GM23248 (cell line): ENCODE results near the gene TMEM43. TPM values are rescaled to one million over a fixed set of nuclear protein-coding genes. Genes with fewer than 3 reads are reported as not detected.

Source experiments
- DNase-seq: peaks from one replicate; pipeline ENCODE4 v3.0.0-alpha.2; 2015
- H2AFZ ChIP-seq: fragments of 200-600 bp; sonication (generic); 2 replicates; pipeline ENCODE4 v1.6.1; 2016; ENCODE audit warnings: antibody characterized with exemption
- H3F3A ChIP-seq: fragments of 200-600 bp; sonication (generic); 2 replicates; pipeline ENCODE4 v1.6.1; 2016; ENCODE audit warnings: mild to moderate bottlenecking, antibody characterized with exemption, mixed run types; ENCODE audit not compliant: insufficient read depth
- H3K27ac ChIP-seq: fragments of 200-600 bp; sonication (generic); 2 replicates; pipeline ENCODE4 v1.5.1; 2016; ENCODE audit warnings: mild to moderate bottlenecking
- H3K27me3 ChIP-seq: fragments of 200-600 bp; sonication (generic); replicated peaks from 2 replicates; pipeline ENCODE4 v1.6.1; 2016; ENCODE audit warnings: mild to moderate bottlenecking; ENCODE audit not compliant: insufficient read depth
- H3K36me3 ChIP-seq: fragments of 200-600 bp; sonication (generic); 2 replicates; pipeline ENCODE4 v1.6.1; 2016; ENCODE audit warnings: low read depth, mild to moderate bottlenecking
- H3K4me1 ChIP-seq: fragments of 200-600 bp; sonication (generic); 2 replicates; pipeline ENCODE4 v1.6.1; 2016; ENCODE audit warnings: mild to moderate bottlenecking; ENCODE audit not compliant: insufficient read depth
- H3K4me2 ChIP-seq: fragments of 200-600 bp; sonication (generic); one replicate; pipeline ENCODE4 v1.6.1; 2016; ENCODE audit warnings: mild to moderate bottlenecking; ENCODE audit not compliant: unreplicated experiment
- H3K4me3 ChIP-seq: fragments of 200-600 bp; sonication (generic); 2 replicates; pipeline ENCODE4 v1.5.1; 2016; ENCODE audit warnings: mild to moderate bottlenecking
- H3K79me2 ChIP-seq: fragments of 200-600 bp; sonication (generic); 2 replicates; pipeline ENCODE4 v1.6.1; 2016; ENCODE audit warnings: mild to moderate bottlenecking; ENCODE audit not compliant: insufficient read depth
- H3K9ac ChIP-seq: fragments of 200-600 bp; sonication (generic); 2 replicates; pipeline ENCODE4 v1.6.1; 2016; ENCODE audit warnings: mild to moderate bottlenecking
- H3K9me2 ChIP-seq: fragments of 200-600 bp; sonication (generic); 2 replicates; pipeline ENCODE4 v1.6.1; 2016; ENCODE audit warnings: mixed run types, mild to moderate bottlenecking, moderate library complexity; ENCODE audit not compliant: insufficient read depth
- H3K9me3 ChIP-seq: fragments of 200-600 bp; sonication (generic); one replicate; pipeline ENCODE4 v1.6.1; 2017; ENCODE audit warnings: low read depth
- H4K20me1 ChIP-seq: fragments of 200-600 bp; sonication (generic); 2 replicates; pipeline ENCODE4 v1.6.0; 2016; ENCODE audit not compliant: insufficient read depth
- EZH2 ChIP-seq: fragments of 200-600 bp; sonication (generic); IDR thresholded peaks from 2 replicates; pipeline ENCODE4 v1.6.1; 2018; ENCODE audit warnings: antibody characterized with exemption, mild to moderate bottlenecking; ENCODE audit not compliant: insufficient read depth, poor library complexity, severe bottlenecking
- EZH2phosphoT487 ChIP-seq: fragments of 200-600 bp; sonication (generic); IDR thresholded peaks from 2 replicates; pipeline ENCODE4 v1.6.1; 2018; ENCODE audit warnings: antibody characterized with exemption, moderate library complexity, mild to moderate bottlenecking, low read depth; ENCODE audit not compliant: insufficient read depth
- WGBS, 2 experiments: methylation state at CpG; one replicate each; pipeline ENCODE4 v1.1.6; 2015 to 2017; ENCODE audit warnings: low lambda C conversion rate in 2 of 2, low coverage in 1 of 2; ENCODE audit errors: missing lambda C conversion rate in 2 of 2; 5-methylcytosine and 5-hydroxymethylcytosine counted together
- in situ Hi-C: fragments of 300-500 bp; cut with MboI; formaldehyde crosslinking; loops from 2 replicates; pipeline ENCODE4 v1.15.0; 2020
- polyA plus RNA-seq: library from polyadenylated mRNA; unstranded; fragments of >200 nt; fragmentation: Nextera tagmentation; extraction: Ambion mirVana; gene quantifications from 2 replicates; pipeline ENCODE4 v1.2.1, GENCODE V29; 2016
- total RNA-seq: library from RNA; depleted of rRNA; stranded (reverse); fragments of >200 nt; shearing (Covaris generic); gene quantifications from 2 replicates; pipeline ENCODE4 v1.2.3, GENCODE V29; 2014

The TMEM43 gene
- total and polyA plus RNA-seq, 2 experiments from 2014 or later, result 145 to 203 TPM

DNA sequence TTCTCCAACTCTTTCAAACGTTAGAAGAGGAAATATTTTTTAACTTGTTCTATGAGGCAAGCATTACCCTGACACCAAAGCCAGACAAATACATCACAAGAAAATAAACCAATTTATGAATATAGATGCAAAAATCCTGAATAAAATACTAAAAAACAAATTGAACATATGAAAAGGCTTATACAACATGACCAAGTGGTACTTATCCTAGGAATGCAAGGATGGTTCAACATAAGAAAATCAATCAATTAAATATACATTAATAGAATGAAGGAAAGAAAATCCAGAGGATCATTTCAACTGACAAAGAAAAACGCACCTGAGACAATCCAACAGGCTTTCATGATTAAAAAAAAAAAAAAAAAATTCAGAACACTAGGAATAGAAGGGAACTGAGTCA is 36.4 kb downstream of the TMEM43 start:
- Histone ChIP-seq H3K4me3 (no peak overlapping the region), H3F3A (no peaks in the 10 kb centered on the region; the same call in 1 of the 2 replicates), H4K20me1 (no peaks in the 10 kb centered on the region), H3K79me2 (peaks cover 97% of the 10 kb centered on the region), H3K4me1 (no peaks in the 10 kb centered on the region), H3K27me3 (no peaks in the 10 kb centered on the region), H3K9ac (no peak overlapping the region), H3K9me3 (no peaks in the 10 kb centered on the region), H3K9me2 (no peaks in the 10 kb centered on the region), H3K36me3 (peaks cover 90% of the 10 kb centered on the region), H2AFZ (no peak overlapping the region), H3K4me2 (no peak overlapping the region), H3K27ac (no peak overlapping the region)
- 77 to 79% methylated on average over 2 of the region's 2 CpGs for whole genome bisulfite sequencing, 2 experiments
- in situ Hi-C loops, result no loop called here
- TF ChIP-seq EZH2, result no peak
- TF ChIP-seq EZH2phosphoT487, result no peak
- DNase-seq, result no peak

GRCh38 chr3:14162178-14162577 is 37.3 kb downstream of the TMEM43 start:
- in situ Hi-C loops, result no loop called here
- WGBS, 2 experiments, result 87 to 89% methylated on average over 2 of the region's 2 CpGs
- no peaks in the 10 kb centered on the region for H3K9me2 ChIP-seq
- no peaks in the 10 kb centered on the region for H3K4me1 ChIP-seq
- no peaks in the 10 kb centered on the region for H3K27me3 ChIP-seq
- H3K79me2 ChIP-seq, result peaks cover 96% of the 10 kb centered on the region
- no peak overlapping the region for H3K27ac ChIP-seq
- no peak overlapping the region for H3K4me2 ChIP-seq
- no peaks in the 10 kb centered on the region for H4K20me1 ChIP-seq
- H3K36me3 ChIP-seq, result peaks cover 90% of the 10 kb centered on the region
- DNase-seq, result no peak
- H3F3A ChIP-seq, result no peaks in the 10 kb centered on the region
- H2AFZ ChIP-seq, result no peak overlapping the region
- no peak overlapping the region for H3K4me3 ChIP-seq
- H3K9ac ChIP-seq, result no peak overlapping the region
- H3K9me3 ChIP-seq, result no peaks in the 10 kb centered on the region
- TF ChIP-seq EZH2 (no peak), EZH2phosphoT487 (no peak)

GRCh38 chr3:14166877-14167603 is 42.2 kb downstream of the TMEM43 start:
- no peaks in the 10 kb centered on the region for H3K9me3 ChIP-seq
- in situ Hi-C loops, result no loop called here
- no peak for TF ChIP-seq EZH2phosphoT487
- no peak for TF ChIP-seq EZH2
- no peak overlapping the region for H3K4me2 ChIP-seq
- 93 to 94% methylated on average over 9 of the region's 9 CpGs for WGBS, 2 experiments
- H3K9me2 ChIP-seq, result no peaks in the 10 kb centered on the region
- no peak for DNase-seq
- no peak overlapping the region for H3K27ac ChIP-seq
- no peak overlapping the region for H3K4me3 ChIP-seq
- H2AFZ ChIP-seq, result no peak overlapping the region
- no peak overlapping the region for H3K9ac ChIP-seq
- H3K4me1 ChIP-seq, result peaks cover 32% of the 10 kb centered on the region
- H3K36me3 ChIP-seq, result peaks cover 70% of the 10 kb centered on the region
- H4K20me1 ChIP-seq, result no peaks in the 10 kb centered on the region
- H3K79me2 ChIP-seq, result peaks cover 77% of the 10 kb centered on the region
- H3F3A ChIP-seq, result peaks cover 37% of the 10 kb centered on the region
- H3K27me3 ChIP-seq, result no peaks in the 10 kb centered on the region

DNA sequence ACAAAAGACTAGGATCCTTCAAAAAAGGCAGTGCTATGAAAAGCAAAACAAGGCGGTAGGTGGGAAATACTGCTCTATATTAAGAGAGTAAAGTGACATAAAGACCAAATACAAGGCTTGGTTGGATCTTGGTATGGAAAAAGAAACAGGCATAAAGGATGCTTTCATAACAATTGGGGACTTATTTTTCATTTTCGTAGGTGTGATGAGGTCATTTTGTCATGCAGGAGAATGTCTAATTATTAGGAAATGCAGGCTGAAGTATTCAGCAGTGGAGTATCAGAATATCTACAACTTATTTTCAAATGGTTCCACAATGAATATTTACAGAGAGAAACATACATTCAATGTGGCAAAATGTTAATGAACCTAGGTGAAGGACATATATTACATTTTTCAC is 44.6 kb downstream of the TMEM43 start:
- Histone ChIP-seq H3K27me3 (no peaks in the 10 kb centered on the region), H3K4me3 (peak overlapping the region; percentile 42), H3K4me2 (peak overlapping the region; percentile 78), H3K9ac (peak overlapping the region; percentile 47), H3K36me3 (peaks cover 53% of the 10 kb centered on the region), H2AFZ (no peak overlapping the region), H3F3A (peaks cover 43% of the 10 kb centered on the region), H3K79me2 (peaks cover 77% of the 10 kb centered on the region), H3K4me1 (peaks cover 37% of the 10 kb centered on the region), H3K9me3 (no peaks in the 10 kb centered on the region), H3K9me2 (no peaks in the 10 kb centered on the region), H4K20me1 (no peaks in the 10 kb centered on the region), H3K27ac (peak overlapping the region; percentile 86)
- DNase-seq, result peak; percentile 34
- TF ChIP-seq EZH2phosphoT487 (no peak), EZH2 (no peak)
- 58 to 59% methylated on average over 2 of the region's 2 CpGs for WGBS, 2 experiments
- in situ Hi-C loops, result no loop called here

DNA sequence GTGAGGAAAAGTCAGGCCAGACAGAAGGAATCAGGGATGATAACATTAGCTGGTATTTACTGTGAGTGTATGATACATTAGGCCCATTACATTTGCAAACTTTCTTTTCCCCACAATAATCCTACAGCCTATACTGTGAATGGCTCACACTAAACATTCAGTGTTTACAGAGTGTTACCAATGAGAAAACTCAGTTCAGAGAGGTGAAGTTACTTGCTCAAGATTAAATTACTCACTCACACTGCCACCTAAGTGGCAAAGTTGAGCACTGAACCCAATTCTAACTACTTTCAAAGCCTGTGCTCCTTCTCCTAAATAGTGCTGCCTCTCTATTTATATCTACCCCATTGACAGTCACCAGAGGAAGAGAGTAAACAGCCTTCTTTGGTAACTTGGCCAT is 45.0 kb downstream of the TMEM43 start:
- no peaks in the 10 kb centered on the region for H3K9me3 ChIP-seq
- H3K27me3 ChIP-seq, result no peaks in the 10 kb centered on the region
- peak overlapping the region; percentile 47 for H3K9ac ChIP-seq
- no peak overlapping the region for H2AFZ ChIP-seq
- TF ChIP-seq EZH2 (no peak), EZH2phosphoT487 (no peak)
- peak overlapping the region; percentile 86 for H3K27ac ChIP-seq
- H4K20me1 ChIP-seq, result no peaks in the 10 kb centered on the region
- peaks cover 77% of the 10 kb centered on the region for H3K79me2 ChIP-seq
- peaks cover 42% of the 10 kb centered on the region for H3K4me1 ChIP-seq
- H3K4me3 ChIP-seq, result peak overlapping the region; percentile 42
- no peaks in the 10 kb centered on the region for H3K9me2 ChIP-seq
- in situ Hi-C loops, result no loop called here
- H3K36me3 ChIP-seq, result peaks cover 50% of the 10 kb centered on the region
- H3K4me2 ChIP-seq, result peak overlapping the region; percentile 78
- DNase-seq, result peak; percentile 63
- H3F3A ChIP-seq, result peaks cover 48% of the 10 kb centered on the region
